ENCODE measurements around the gene ESPNL.

The ESPNL gene

GRCh38 chr2:238079874-238080327, 20.2 kb upstream of the ESPNL start:
- no peak for DNase-seq (ENCODE audit: low read depth, low spot score)

- no peak for DNase-seq (ENCODE audit: low read depth, low spot score)
Observed at GRCh38 chr2:238080518-238080917, 19.6 kb upstream of the ESPNL start.

- DNase-seq (ENCODE audit: low read depth, low spot score), result no peak
Observed at GRCh38 chr2:238081150-238081549, 19.0 kb upstream of the ESPNL start.

DNA sequence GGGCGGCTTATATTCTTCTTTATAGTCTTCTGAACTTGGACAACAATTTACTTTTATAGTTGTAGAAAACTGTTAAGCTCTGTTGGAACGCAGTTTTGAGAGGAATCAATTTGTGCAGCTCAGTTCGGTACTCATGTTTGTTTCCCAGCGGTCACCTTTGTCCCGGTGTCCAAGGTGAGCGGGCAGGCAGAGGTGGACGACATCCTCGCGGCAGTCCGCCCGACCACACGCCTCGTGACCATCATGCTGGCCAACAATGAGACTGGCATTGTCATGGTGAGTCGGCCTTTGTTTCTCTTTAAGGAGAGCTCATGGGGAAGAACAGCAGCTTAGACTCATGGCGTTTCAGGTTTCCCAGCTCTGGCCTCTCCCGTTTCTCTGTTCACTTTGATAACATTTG, 18.6 kb upstream of the ESPNL start:
- DNase-seq (ENCODE audit: low read depth, low spot score), result no peak

DNA sequence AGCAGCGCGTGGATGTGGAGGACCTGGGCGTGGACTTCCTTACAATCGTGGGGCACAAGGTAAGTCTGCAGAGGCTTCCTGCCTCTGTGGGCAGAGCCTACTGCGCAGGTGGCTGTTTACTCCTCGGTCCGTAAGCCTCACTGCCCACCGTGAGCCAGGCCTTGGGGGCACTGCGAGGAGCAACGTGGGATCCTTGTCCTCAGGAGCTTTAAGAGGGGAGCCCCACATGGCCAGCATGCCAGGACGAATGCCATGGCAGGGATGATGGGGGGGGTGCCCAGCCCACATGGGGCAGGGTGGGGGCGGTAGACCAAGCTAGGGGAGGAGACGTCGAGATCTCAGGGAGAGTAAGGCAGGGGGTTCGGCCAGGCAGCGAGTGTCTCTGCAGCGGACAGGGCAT, 18.0 kb upstream of the ESPNL start:
- DNase-seq (ENCODE audit: low read depth, low spot score), result no peak

- DNase-seq (ENCODE audit: low read depth, low spot score), result no peak
Observed at GRCh38 chr2:238082827-238083226, 17.3 kb upstream of the ESPNL start.

DNA sequence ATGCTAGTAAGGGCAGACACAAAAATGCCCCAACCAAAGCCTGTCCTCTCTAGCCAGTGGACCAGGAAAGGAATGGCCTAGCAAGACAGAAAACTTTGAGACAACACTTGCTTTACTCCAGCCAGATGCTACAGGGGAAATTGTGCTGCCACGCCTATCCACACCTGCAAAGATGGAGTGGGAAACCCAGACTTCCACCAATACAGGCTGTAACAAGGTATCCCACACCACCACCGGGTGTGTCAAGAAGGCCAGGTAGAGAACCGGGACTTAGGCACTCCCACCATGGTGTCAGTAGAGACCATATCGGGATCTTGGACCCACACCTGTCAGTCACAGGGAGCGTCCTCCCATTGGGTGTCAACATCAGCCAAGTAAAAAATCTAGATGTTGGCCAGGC, 16.2 kb upstream of the ESPNL start:
- DNase-seq (ENCODE audit: low read depth, low spot score), result no peak

GRCh38 chr2:238084761-238085160, 15.4 kb upstream of the ESPNL start:
- no peak for DNase-seq (ENCODE audit: low read depth, low spot score)

DNA sequence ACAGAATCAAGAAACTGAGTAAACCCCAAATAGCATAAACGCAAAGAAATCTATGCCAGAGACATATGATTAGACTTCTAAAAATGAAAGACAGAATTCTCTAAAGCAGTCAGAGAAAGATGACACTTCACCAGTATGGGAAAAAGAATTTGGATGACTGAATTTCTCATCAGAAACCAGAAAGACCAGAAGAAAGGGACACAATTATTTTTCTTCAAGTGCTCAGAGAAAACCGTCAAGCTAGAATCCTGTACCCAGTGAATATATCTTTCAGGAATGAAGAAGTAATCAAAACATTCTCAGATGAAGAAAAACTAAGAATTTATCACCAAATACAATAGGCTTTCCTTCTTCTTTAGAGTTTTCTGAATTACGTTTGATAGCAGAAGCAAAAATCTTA, 14.2 kb upstream of the ESPNL start:
- no peak for DNase-seq (ENCODE audit: low read depth, low spot score)

DNA sequence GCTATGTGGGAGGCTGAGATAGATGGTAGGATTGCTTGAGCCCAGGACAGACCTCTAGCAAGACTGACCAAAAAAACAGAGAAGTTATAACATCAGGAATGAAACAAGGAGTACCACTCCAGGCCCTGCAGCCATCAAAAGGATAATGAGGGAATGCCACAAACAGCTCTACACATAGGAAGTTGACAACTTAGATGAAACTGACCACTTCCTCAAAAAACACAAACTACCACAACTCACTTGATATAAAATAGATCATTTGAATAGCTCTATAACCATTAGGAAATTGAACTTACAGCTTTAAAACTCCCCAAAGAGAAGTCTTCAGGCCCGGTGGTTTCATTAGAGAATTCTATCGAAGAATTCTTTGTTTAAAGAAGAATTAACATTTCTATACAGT, 12.9 kb upstream of the ESPNL start:
- no peak for DNase-seq (ENCODE audit: low read depth, low spot score)

DNA sequence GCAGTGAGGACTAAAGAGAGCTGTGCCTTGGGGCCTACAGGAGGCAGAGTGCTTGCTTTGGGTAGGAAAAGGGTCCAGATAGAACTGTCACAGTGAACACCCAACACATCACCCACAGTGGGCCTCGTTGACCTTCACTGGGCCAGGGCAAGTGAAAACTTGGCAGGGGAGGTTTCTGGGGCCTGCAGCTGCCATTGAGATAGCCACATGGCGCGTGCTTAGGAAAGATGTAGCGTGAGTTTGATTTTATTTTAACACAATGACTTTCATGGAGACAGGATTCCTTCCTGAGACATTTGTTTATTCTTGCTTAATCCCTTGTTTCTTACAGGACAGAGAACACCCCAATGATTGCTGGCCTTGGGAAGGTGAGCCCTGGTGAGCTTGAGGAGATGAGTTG, 9.3 kb upstream of the ESPNL start:
- DNase-seq (ENCODE audit: low read depth, low spot score), result no peak

DNA sequence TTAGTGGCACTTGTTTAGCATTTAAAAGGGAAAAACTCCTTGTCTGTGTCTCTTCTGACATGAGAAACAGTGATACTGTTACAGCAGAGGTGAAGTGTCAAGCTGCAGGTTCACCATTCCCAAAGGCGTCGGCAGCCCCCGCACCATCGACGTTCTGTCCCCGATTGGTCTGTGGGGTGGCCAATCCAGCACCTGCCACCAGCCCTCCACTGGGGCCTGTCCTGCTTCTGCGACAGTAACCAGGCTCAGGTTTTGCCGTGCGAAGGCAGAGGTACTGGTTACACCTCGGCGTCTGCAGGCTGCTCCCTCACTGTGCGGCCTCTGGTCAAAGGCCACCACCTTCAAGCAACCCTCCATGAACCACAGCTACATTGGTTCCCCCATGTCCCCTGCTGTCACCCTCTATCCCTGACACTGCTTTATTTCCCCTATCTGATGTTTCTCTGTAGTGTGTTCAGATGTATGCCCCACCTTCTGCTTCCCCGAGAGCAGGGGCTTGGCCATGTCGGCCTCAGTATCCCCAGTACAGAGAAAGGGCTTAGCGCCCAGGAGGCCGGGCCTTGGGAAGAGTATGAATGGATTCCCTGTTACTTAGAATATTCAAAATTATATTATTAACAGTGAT, 8.6 kb upstream of the ESPNL start:
- DNase-seq (ENCODE audit: low read depth, low spot score), result no peak

- DNase-seq (ENCODE audit: low read depth, low spot score), result no peak
Observed at GRCh38 chr2:238092486-238093035, 7.6 kb upstream of the ESPNL start.

DNA sequence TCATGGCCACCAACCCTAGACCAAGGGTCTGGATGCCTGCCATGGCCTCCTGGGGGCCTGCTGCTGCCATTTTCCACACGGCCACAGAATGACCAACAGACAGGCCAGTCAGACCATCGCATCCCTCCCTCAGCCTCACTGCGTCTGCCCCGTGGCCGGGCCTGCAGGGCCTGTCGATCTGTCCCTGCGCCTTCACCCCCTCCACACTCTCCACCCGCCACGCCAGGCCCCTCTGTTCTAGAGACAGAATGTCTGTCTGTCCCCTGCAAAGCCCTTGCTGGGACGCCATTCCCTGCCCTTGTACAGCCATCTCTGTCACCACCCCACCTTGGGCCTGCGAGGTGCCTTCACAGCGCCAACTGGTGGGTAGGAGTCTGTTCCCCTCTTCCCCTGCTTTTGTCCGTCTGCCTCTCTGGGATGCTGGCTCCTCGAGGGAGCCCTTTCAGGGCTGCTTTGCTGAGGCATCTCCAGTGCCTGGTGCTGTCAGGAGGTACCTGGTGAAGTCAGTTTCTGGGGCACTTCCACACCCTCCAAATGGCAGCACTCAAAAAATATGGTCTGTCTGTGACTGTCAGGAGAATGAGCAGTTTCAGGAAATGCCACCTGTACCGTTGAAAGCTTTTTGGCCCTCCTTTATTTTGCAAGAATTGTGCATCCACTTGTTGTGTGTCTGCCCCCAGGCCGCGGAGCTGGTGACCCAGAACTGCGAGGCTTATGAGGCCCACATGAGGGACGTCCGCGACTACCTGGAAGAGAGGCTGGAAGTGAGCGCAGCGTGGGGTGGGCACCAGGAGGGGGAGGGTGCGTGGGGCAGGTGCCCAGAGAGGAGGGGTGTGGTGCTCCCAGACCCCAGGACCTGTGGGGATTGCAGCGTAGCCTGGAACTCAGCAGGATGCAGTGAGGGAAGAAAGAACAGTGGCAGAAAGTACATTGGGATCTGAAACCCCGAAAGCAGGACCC, 6.7 kb upstream of the ESPNL start:
- DNase-seq (ENCODE audit: low read depth, low spot score), result no peak

DNA sequence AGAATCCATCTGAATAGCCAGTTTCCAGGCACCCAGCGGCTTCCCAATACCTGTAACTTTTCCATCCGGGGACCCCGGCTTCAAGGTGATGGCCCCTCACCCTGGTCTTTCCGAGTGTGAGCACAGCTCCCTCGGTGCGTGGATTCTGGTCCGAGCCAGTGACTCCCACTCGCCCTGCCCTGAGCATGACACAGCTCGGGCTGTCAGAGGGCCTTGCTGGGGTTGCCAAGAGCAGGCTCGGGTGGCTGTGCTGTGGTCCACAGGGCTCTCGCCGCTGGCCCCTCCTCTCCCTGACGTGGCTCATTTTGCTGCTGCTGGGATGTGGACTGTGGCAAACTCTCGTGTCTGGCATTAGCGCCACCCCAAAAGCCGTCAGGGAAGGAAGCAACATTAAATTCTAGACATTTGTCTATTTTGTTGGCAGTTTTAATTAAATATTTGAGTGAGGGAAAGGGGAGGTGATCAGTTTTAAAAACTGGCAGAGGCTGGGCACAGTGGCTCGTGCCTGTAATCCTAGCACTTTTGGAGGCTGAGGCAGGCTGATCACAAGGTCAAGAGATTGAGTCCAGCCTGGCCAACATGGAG, 5.6 kb upstream of the ESPNL start:
- no peak for DNase-seq (ENCODE audit: low read depth, low spot score)

DNA sequence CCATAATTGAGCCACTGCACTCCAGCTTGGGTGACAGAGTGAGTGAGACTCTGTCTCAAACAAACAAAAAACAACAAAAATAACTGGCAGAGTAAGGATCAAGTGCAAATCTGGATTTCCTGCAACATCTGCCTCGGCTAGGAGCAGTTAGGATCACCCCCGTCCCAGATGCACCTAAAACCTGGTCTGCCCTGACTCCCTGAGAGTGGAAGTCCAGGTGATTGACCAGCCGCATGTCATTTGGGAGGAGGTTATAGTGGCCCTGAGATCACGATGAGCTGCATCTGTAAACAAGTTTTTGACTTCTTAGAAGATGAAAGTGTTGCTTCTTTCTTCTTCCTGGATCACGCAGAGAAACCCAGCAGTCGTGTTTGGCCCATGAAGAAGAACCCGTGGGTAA, 5.0 kb upstream of the ESPNL start:
- DNase-seq (ENCODE audit: low read depth, low spot score), result no peak

- no peak for DNase-seq (ENCODE audit: low read depth, low spot score)
Observed at GRCh38 chr2:238096311-238097011, 3.7 kb upstream of the ESPNL start.

- DNase-seq (ENCODE audit: low read depth, low spot score), result no peak
Observed at GRCh38 chr2:238097201-238097987, 2.7 kb upstream of the ESPNL start.

- DNase-seq (ENCODE audit: low read depth, low spot score), result peak; percentile 88
Observed at GRCh38 chr2:238097988-238098871, 1.9 kb upstream of the ESPNL start.

Data from ELF-1 (cell line).